Inflammatory macrophage treated with lipopolysaccharide for 4 hours (primary cell): Measurements from ENCODE around the gene PLPP4.

Experiments used
- DNase-seq: peaks from one replicate; pipeline ENCODE4 v3.0.0-alpha.2; 2020

Gene PLPP4

GRCh38 chr10:120613180-120613579 lies 156.2 kb downstream of the PLPP4 start:
- no peak for DNase-seq

- no peak for DNase-seq
These were observed 157.7 kb downstream of the PLPP4 start for GRCh38 chr10:120614680-120615079.

- no peak for DNase-seq
These were observed 159.4 kb downstream of the PLPP4 start for GRCh38 chr10:120616311-120616911.

GRCh38 chr10:120628197-120628596 lies 171.2 kb downstream of the PLPP4 start:
- no peak for DNase-seq

- DNase-seq = no peak
These were observed 173.2 kb downstream of the PLPP4 start for GRCh38 chr10:120630266-120630665.

GRCh38 chr10:120632047-120632446 lies 175.0 kb downstream of the PLPP4 start:
- no peak for DNase-seq

GRCh38 chr10:120632942-120633341 lies 175.9 kb downstream of the PLPP4 start:
- no peak for DNase-seq

GRCh38 chr10:120634659-120635058 lies 177.6 kb downstream of the PLPP4 start:
- DNase-seq = no peak
